GM06990 (cell line): ENCODE measurements around the gene C2CD2L.

Experiments used
- DNase-seq: peaks from one replicate; pipeline ENCODE4 v3.0.0-alpha.2; 2011; ENCODE audit not compliant: insufficient read length; ENCODE audit errors: extremely low read depth
- H3K27me3 ChIP-seq: replicated peaks from 2 replicates; pipeline ENCODE4 v1.6.0; 2011; ENCODE audit warnings: low read length; ENCODE audit not compliant: control insufficient read depth, insufficient read depth
- H3K36me3 ChIP-seq: 2 replicates; pipeline ENCODE4 v1.5.1; 2011; ENCODE audit warnings: low read length; ENCODE audit not compliant: control insufficient read depth, insufficient read depth
- H3K4me3 ChIP-seq: replicated peaks from 2 replicates; pipeline ENCODE4 v1.5.1; 2011; ENCODE audit warnings: low read depth, mild to moderate bottlenecking, control low read depth, low read length
- TF ChIP-seq, protein P1 (sequence below): IDR thresholded peaks from 2 replicates; pipeline ENCODE4 v1.5.1; 2011; ENCODE audit warnings: low read length, control low read depth, mild to moderate bottlenecking, inconsistent platforms; ENCODE audit not compliant: insufficient read depth, poor library complexity, severe bottlenecking

The C2CD2L gene

GRCh38 chr11:119110439-119110838, 3.3 kb downstream of the C2CD2L start:
- Histone ChIP-seq H3K27me3 (no peaks in the 10 kb centered on the region), H3K36me3 (peaks cover 27% of the 10 kb centered on the region), H3K4me3 (no peak overlapping the region)
- no peak for DNase-seq
- TF ChIP-seq, protein P1, sequence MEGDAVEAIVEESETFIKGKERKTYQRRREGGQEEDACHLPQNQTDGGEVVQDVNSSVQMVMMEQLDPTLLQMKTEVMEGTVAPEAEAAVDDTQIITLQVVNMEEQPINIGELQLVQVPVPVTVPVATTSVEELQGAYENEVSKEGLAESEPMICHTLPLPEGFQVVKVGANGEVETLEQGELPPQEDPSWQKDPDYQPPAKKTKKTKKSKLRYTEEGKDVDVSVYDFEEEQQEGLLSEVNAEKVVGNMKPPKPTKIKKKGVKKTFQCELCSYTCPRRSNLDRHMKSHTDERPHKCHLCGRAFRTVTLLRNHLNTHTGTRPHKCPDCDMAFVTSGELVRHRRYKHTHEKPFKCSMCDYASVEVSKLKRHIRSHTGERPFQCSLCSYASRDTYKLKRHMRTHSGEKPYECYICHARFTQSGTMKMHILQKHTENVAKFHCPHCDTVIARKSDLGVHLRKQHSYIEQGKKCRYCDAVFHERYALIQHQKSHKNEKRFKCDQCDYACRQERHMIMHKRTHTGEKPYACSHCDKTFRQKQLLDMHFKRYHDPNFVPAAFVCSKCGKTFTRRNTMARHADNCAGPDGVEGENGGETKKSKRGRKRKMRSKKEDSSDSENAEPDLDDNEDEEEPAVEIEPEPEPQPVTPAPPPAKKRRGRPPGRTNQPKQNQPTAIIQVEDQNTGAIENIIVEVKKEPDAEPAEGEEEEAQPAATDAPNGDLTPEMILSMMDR, result no peak

GRCh38 chr11:119111361-119111925, 4.3 kb downstream of the C2CD2L start:
- H3K4me3 ChIP-seq, result no peak overlapping the region
- TF ChIP-seq, protein P1, result no peak
- no peaks in the 10 kb centered on the region for H3K27me3 ChIP-seq
- peaks cover 32% of the 10 kb centered on the region for H3K36me3 ChIP-seq
- DNase-seq, result no peak

DNA sequence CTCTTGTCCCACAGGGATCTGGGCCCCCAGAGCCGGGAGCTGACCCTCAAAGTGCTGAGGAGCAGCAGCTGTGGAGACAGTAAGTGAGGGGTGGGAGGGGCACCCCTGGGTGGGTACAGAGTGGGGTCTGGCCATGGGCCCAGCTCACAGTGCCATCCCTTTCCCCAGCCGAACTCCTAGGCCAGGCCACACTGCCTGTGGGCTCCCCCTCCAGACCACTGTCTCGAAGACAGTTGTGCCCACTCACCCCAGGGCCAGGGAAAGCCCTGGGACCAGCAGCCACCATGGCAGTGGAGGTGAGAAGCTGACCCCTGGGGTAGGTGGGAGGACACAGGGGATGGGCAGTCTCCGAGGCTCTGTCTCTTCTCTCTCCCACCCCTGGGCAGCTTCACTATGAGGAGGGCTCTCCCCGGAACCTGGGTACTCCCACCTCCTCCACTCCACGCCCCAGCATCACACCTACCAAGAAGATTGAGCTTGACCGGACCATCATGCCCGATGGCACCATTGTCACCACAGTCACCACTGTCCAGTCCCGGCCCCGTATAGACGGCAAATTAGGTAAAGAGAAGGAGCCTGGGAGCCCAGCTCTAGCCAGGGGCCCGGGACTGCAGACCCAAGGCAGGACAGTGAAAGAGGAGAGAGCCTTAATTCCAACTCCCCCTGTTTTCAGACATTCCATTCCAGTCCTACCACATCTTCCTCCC, 5.3 kb downstream of the C2CD2L start:
- DNase-seq, result no peak
- TF ChIP-seq, protein P1, result no peak
- Histone ChIP-seq H3K36me3 (peaks cover 32% of the 10 kb centered on the region), H3K27me3 (no peaks in the 10 kb centered on the region), H3K4me3 (no peak overlapping the region)

DNA sequence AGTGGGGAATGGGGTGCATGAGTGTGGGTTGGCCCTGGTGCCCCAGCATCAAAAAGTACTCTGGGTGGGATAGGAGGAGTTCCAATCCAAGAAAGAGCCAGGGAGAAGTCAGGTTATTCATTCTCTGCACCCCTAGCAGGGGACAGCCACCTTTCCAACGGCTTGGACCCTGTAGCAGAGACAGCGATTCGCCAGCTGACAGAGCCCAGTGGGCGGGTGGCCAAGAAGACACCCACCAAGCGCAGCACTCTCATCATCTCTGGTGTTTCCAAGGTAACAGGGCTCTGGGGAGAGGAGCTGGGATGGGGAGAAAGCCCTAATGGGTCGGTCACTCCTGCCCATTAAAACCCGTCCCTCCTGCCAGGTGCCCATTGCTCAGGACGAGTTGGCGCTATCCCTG, 6.6 kb downstream of the C2CD2L start:
- TF ChIP-seq, protein P1, result no peak
- no peak overlapping the region for H3K4me3 ChIP-seq
- H3K27me3 ChIP-seq, result no peaks in the 10 kb centered on the region
- peaks cover 35% of the 10 kb centered on the region for H3K36me3 ChIP-seq
- no peak for DNase-seq

- H3K36me3 ChIP-seq, result peaks cover 35% of the 10 kb centered on the region
- TF ChIP-seq, protein P1, result no peak
Measured at GRCh38 chr11:119114351-119114750, 7.2 kb downstream of the C2CD2L start.

More at GRCh38 chr11:119114351-119114750, 7.2 kb downstream of the C2CD2L start:
- Histone ChIP-seq H3K27me3 (no peaks in the 10 kb centered on the region), H3K4me3 (no peak overlapping the region)
- no peak for DNase-seq
